ENCODE measurements around the gene BTNL3. TPM values are rescaled to one million over a fixed set of nuclear protein-coding genes. Genes with fewer than 3 reads are reported as not detected.

BTNL3 gene
- total and polyA plus RNA-seq, 2 experiments from 2014 or later: 21.2 to 31.3 TPM

- Histone ChIP-seq H3K4me2 (no peak overlapping the region), H3K79me2 (no peaks in the 10 kb centered on the region), H3K36me3 (replicated peaks; ENCODE audit: insufficient read depth, low read depth) (no peaks in the 10 kb centered on the region)
Measured at GRCh38 chr5:180974612-180975315, 13.9 kb upstream of the BTNL3 start.

DNA sequence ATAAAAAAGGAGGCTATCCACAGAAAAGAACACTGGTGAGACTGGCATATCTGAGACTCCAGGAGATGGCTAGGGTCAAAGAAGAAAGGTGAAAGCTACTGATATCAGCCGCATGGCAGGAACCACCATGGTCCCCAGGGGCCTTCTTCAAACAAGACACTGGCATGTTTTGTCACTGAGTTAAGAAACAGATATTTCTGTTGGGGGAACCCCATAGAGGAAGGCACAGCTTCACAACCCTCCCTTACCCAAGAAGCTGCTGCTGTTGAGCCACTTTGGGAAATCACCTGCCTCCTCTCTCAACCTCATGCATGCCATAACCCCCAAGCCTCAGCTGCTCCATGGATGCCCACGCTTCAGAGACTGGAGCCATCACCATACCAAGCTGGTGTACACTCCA is 13.3 kb upstream of the BTNL3 start:
- DNase-seq (ENCODE audit: low spot score): no peak
- Histone ChIP-seq H3K9me2 (replicated peaks; ENCODE audit: insufficient read depth) (no peaks in the 10 kb centered on the region), H2AFZ (no peak overlapping the region), H3K4me1 (ENCODE audit: insufficient read depth) (no peaks in the 10 kb centered on the region), H3K4me3 (no peak overlapping the region), H3K27ac (peak overlapping the region; percentile 89), H3K9me3 (ENCODE audit: low read depth) (no peaks in the 10 kb centered on the region), H3K36me3 (replicated peaks; ENCODE audit: insufficient read depth, low read depth) (no peaks in the 10 kb centered on the region), H3K79me2 (no peaks in the 10 kb centered on the region), H4K20me1 (ENCODE audit: insufficient read depth, poor library complexity, severe bottlenecking) (no peaks in the 10 kb centered on the region), H3K27me3 (no peaks in the 10 kb centered on the region), H3K4me2 (no peak overlapping the region)
- WGBS (ENCODE audit: low lambda C conversion rate, missing lambda C conversion rate): 70% methylated on average over 2 of the region's 2 CpGs
- TF ChIP-seq CTCF (IDR thresholded peaks at IDR 0.05; ENCODE audit: poor library complexity): no peak
- TF ChIP-seq EZH2phosphoT487 (IDR thresholded peaks at IDR 0.05; ENCODE audit: low read depth, severe bottlenecking, unreplicated experiment): no peak
- TF ChIP-seq EZH2 (IDR thresholded peaks at IDR 0.05; ENCODE audit: borderline replicate concordance): no peak

More at GRCh38 chr5:180974612-180975315, 13.9 kb upstream of the BTNL3 start:
- Histone ChIP-seq H3K9me2 (replicated peaks; ENCODE audit: insufficient read depth) (no peaks in the 10 kb centered on the region), H4K20me1 (ENCODE audit: insufficient read depth, poor library complexity, severe bottlenecking) (no peaks in the 10 kb centered on the region), H3K9me3 (ENCODE audit: low read depth) (no peaks in the 10 kb centered on the region), H3K4me1 (ENCODE audit: insufficient read depth) (no peaks in the 10 kb centered on the region), H3K27me3 (no peaks in the 10 kb centered on the region), H3K4me3 (no peak overlapping the region), H2AFZ (no peak overlapping the region), H3K27ac (peak overlapping the region; percentile 89)
- no peak for DNase-seq (ENCODE audit: low spot score)
- WGBS (ENCODE audit: low lambda C conversion rate, missing lambda C conversion rate): 88% methylated on average over 2 of the region's 2 CpGs
- TF ChIP-seq CTCF (IDR thresholded peaks at IDR 0.05; ENCODE audit: poor library complexity): no peak
- TF ChIP-seq EZH2 (IDR thresholded peaks at IDR 0.05; ENCODE audit: borderline replicate concordance): no peak
- no peak for TF ChIP-seq EZH2phosphoT487 (IDR thresholded peaks at IDR 0.05; ENCODE audit: low read depth, severe bottlenecking, unreplicated experiment)

DNA sequence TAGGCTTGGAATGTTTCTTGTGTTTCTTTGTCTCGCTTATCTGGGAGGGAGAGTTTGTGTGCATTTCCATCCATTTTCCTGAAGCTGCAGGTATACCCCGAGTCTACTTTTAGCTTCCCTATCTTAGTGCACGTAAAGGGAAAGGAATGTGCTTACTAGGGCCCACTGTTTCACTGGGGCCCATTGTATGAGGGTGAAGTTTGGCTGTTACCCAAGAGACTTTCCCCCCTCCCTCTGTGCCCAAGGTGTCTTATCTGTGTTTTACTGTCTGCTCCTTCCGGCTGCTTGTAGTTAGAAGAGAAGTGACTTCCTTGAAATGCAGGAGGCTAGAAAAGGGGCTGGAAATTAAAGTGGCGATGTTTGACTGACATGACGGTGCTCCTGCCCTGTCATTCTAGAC is 12.1 kb upstream of the BTNL3 start:
- WGBS (ENCODE audit: low lambda C conversion rate, missing lambda C conversion rate): 59% methylated on average over 5 of the region's 6 CpGs
- H3K9me3 ChIP-seq (ENCODE audit: low read depth): no peaks in the 10 kb centered on the region
- no peaks in the 10 kb centered on the region for H3K4me1 ChIP-seq (ENCODE audit: insufficient read depth)
- H3K79me2 ChIP-seq: no peaks in the 10 kb centered on the region
- H3K27ac ChIP-seq: peak overlapping the region; percentile 89
- H3K4me2 ChIP-seq: no peak overlapping the region
- H3K9me2 ChIP-seq (replicated peaks; ENCODE audit: insufficient read depth): no peaks in the 10 kb centered on the region
- TF ChIP-seq CTCF (IDR thresholded peaks at IDR 0.05; ENCODE audit: poor library complexity) (no peak), EZH2phosphoT487 (IDR thresholded peaks at IDR 0.05; ENCODE audit: low read depth, severe bottlenecking, unreplicated experiment) (no peak), EZH2 (IDR thresholded peaks at IDR 0.05; ENCODE audit: borderline replicate concordance) (no peak)
- no peaks in the 10 kb centered on the region for H3K36me3 ChIP-seq (replicated peaks; ENCODE audit: insufficient read depth, low read depth)
- no peaks in the 10 kb centered on the region for H3K27me3 ChIP-seq
- H2AFZ ChIP-seq: no peak overlapping the region
- no peak overlapping the region for H3K4me3 ChIP-seq
- no peaks in the 10 kb centered on the region for H4K20me1 ChIP-seq (ENCODE audit: insufficient read depth, poor library complexity, severe bottlenecking)
- DNase-seq (ENCODE audit: low spot score): peak; percentile 31
